GM18498 (cell line): Measurements from ENCODE around the gene ZSCAN32.

Experiments
- ATAC-seq: cut with Tn5 transposase; IDR thresholded peaks from one replicate; pipeline ENCODE4 v1.9.1; 2021; ENCODE audit warnings: mild to moderate bottlenecking, moderate library complexity; ENCODE audit not compliant: unreplicated experiment

ZSCAN32 gene

DNA sequence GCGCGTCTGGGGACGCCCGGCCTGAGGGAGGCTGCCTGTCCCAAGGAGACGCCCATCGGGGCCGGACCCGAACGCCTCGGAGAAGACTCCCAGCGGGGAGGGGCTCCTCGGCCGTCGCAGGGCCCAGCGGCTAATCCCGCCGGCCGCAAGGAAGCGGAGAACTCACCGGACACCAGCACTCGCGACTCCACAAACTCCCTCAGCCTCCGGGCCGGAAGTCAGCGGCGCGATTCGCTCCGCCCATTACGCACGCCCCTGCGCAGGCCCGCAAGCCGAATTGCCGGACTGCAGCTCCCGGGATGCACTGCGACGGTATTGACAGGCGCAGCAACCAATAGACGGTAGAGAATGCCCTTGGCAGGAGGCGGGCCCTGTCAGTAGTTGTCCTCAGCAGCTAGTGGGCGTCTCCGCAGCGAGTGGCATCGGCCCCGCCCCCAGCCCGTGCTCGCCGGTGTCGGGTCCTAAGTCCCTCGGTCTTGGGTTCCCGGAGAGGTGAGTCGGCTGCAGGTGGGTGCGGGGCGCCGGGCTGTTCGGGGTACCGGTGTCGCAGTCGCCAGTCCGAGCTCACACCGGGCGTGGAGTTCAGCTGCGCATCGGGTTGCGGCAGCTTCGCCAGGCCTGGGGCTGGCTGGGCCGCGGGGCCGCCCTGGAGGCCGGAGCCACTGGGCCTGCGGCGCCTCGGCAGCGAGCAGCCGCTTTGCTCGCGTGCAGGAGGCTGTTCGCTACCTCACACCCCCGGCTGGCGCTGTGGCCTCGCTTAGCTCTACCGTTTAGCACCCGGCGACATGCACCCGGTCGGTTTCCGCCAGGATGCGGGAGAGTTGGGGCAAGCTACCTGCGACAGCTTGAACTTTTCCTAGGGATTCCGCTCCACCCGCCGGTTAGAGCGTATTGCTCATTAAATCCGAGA, at the start of gene ZSCAN32, which contains the start of gene ZNF174:
TSS of gene ZSCAN32 (minus strand) at position 226 of the 910 bp plus-strand sequence. CDS start 3,447 bp downstream, outside the sequence.
TSS of gene ZNF174 (plus strand) at position 437 of the 910 bp plus-strand sequence. CDS start 790 bp downstream, outside the sequence.
- ATAC-seq: peak; percentile 97

DNA sequence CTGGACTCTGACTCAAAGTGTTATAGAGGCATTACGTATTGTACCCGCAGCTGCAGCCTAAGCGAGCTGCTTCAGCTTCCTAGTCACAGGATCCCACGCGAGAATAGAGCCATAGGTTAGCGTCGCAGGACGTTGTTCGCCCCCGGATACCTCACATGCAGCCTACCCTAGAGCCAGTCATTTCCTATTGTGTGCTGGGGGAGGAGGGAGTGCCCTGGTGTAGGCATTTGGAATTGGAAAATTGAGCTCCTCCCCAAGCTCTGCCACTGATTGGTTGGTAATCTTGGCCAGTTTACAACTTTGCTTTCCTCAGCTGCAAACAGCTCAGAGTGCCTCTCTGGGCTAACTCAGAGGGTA, 43.2 kb upstream of the ZSCAN32 start:
- no peak for ATAC-seq

DNA sequence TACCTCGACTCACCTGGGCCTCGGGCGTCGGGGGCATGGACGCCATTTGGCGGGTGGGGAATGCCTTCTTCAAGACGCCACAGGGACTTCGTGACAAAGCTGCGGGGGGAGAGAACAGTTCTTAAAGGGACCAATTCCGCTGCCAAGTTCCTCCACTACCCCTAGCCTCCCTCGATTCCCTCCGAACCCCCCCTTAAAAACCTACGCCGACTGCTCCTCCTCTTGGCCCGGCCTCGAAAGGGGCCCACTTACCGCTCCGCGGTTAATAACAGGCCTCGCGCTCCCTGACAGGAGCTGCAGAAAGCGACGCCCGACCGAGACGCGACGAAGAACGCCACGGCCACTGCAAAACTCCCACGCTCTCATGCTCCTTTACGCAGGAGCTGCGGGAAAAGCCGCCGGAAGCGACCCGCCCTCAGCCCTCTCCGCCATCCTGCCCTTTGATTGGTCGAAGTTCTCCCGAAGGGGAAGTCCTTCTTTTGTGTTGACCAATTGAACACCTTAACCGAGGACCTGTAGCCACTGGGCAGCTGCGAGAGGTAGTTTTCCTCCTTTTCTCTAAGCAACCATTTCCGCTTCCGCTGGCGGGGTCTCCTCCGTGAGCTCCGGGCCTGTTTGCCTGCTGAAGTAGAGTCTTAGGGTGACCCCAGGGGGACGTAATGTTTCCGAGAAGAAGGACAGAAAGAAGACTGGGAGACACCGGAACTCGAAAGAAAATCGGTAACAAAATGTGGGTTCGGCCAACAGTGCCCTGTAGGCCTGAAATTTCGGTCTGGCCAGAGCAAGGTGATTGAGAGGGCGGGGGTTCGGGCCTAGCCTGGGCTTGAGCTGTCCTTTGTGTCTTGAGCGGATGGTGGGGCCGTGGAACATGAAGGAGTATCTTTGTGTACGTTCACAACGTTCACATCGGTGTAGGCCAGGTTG, 42.6 kb upstream of the ZSCAN32 start, which contains the start of the genes NAA60 and ZNF597:
TSS of gene NAA60 (plus strand) at position 573 of the 924 bp plus-strand sequence. CDS start 32,548 bp downstream, outside the sequence.
TSS of gene ZNF597 (minus strand) at position 397 of the 924 bp plus-strand sequence. CDS start at position 46, 351 bp downstream.
- peak; percentile 93 for ATAC-seq

- no peak for ATAC-seq
Observed at GRCh38 chr16:3439637-3440036, 38.8 kb upstream of the ZSCAN32 start.

DNA sequence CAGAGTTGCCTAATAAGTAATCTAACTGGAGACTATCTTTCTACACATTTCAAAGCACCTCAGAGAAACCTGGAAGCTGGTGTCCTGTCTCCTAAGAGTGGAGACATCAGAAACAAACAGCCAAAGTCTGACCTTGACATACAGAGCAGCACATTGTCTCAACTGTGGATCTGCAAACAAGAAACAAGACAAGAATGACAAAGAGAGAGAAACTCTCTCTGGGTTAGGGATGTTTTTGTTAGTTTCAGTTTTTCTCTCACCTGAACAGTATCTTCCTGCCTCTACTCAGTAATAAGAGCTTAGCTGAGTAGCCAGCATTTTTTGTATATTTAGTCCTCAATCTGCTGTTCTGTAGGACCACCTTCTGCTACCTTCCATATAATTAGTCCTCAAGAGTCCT, 33.6 kb upstream of the ZSCAN32 start:
- ATAC-seq: no peak

- ATAC-seq: no peak
Observed at GRCh38 chr16:3431779-3432219, 31.0 kb upstream of the ZSCAN32 start.

- no peak for ATAC-seq
Observed at GRCh38 chr16:3413730-3414379, 13.1 kb upstream of the ZSCAN32 start.

- ATAC-seq: no peak
Observed at GRCh38 chr16:3408561-3409197, 7.9 kb upstream of the ZSCAN32 start.

DNA sequence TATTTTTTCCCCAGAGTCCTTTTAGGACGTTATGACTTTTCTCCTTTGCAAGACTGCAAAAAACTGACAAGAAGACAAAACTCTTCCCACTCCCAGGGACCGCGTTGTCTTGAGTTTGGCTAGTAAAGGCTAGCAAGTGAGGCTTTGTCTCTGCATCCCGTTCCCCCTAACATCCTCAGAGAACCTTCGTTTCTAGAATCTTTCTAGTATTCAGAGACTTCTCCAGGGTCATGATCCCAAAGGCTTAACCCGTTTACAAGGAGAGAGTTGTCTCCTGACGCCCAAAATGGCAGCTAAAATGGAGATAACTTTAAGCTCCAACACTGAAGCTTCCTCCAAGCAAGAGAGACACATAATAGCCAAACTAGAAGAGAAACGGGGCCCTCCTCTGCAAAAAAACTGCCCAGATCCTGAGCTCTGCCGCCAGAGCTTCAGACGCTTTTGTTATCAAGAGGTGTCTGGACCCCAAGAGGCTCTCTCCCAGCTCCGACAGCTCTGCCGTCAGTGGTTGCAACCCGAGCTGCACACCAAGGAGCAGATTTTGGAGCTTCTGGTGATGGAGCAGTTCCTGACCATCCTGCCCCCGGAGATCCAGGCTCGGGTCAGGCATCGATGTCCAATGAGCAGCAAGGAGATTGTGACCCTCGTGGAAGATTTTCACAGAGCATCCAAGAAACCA, 1.1 kb upstream of the ZSCAN32 start:
- no peak for ATAC-seq

- ATAC-seq: no peak
Observed at GRCh38 chr16:3400446-3400778, 392 bp downstream of the ZSCAN32 start.

GRCh38 chr16:3389663-3390338, 11.0 kb downstream of the ZSCAN32 start:
- ATAC-seq: no peak

DNA sequence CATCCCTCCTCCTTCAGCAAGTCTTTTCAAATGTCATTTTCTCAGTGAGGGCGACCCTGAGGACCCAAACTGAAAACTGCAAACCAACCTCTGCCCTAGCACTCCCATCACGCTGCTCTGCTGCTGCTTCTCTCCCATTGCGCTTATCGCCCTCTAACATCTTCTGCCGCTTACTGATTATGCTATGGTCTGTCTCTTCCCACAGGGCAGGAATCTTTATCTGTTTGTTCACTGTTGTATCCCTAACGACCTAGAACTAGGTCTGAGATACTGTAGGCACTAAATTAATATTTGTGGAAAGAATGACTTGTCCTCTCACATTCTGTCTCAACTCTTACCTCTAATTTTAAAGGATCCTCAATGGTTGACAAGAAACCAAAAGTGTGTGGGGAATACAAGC, 12.5 kb downstream of the ZSCAN32 start:
- no peak for ATAC-seq

- no peak for ATAC-seq
Observed at GRCh38 chr16:3383045-3383448, 17.8 kb downstream of the ZSCAN32 start.

DNA sequence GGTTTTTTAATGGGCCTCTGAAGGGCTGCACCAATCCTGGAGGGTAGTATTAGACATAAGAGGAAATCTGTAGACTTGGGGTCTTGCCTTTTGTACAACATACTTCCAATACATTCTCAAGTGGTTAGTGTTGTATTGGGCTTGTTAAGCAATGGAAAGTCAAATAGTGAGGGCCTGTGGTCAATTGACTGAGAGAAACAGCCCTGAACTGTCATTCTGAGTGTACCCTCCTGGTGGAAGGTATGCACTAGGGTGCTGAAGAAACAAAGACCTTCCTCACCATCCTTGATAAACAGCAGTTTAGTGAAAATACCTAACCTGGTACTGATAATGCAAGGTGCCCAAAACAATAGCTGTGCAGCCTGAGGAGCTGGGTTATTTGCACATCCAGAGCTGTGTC, 22.9 kb downstream of the ZSCAN32 start:
- no peak for ATAC-seq

GRCh38 chr16:3375680-3376079, 25.1 kb downstream of the ZSCAN32 start:
- ATAC-seq: no peak

DNA sequence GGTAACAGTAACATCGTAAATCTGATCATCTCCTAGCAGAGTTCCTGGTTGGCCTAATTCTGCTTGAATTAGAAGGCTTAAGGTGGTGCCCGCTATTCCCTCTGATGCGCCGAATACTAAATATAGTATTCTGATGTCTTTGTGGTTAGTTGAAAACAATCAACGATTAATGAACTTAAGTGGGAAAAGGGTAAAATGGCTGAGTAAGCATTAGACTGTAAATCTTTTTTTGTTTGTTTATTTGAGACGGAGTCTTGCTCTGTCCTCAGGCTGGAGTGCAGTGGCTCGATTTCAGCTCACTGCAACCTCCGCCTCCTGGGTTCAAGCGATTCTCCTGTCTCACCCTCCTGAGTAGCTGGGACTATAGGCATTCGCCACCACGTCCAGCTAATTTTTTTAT, 31.7 kb downstream of the ZSCAN32 start:
- no peak for ATAC-seq

- peak; percentile 80 for ATAC-seq
Observed at GRCh38 chr16:3364774-3365427, 35.9 kb downstream of the ZSCAN32 start.

DNA sequence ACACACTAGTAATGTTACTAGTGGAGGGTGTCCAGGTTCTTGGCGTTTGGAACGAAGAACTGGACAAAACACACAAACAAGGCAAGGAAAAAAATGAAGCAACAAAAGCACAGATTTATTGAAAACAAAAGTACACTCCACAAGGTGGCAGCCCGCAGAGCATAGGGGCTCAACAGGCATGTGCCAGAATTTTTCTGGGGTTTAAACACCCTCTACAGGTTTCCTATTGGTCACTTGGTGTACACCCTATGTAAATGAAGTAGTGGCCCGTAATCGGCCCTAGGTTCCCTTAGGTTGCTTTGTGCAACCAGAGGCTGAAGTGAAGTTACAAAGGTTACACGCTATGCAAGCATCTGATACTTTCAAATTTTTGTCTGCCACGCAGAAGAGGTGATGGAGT, 37.0 kb downstream of the ZSCAN32 start:
- no peak for ATAC-seq

- ATAC-seq: no peak
Observed at GRCh38 chr16:3362931-3363330, 37.9 kb downstream of the ZSCAN32 start.
